HCT116 (cell line): ENCODE results near the gene IGSF21. TPM values are rescaled to one million over a fixed set of nuclear protein-coding genes. Genes with fewer than 3 reads are reported as not detected.

ENCODE experiments used
- ATAC-seq: fragments of 200-7000 bp; cut with Tn5 transposase; 2 replicates; pipeline ENCODE4 v1.9.1; 2020; ENCODE audit warnings: mild to moderate bottlenecking, moderate library complexity
- BruUV-seq: library from RNA; stranded (reverse); fragments of 400-500 nt; replicated peaks from 2 replicates; lab custom pipeline; 2021; lab: Mats Ljungman, UMichigan
- CTCF ChIA-PET: fragments of 300-600 bp; sonication (Branson Sonifier 250); formaldehyde crosslinking; loops from one replicate; lab custom pipeline; 2021; ENCODE audit warnings: antibody characterized with exemption; lab: Charles Lee
- POLR2A ChIA-PET: fragments of 300-600, 350-600 bp; sonication (Branson Sonifier 250); formaldehyde crosslinking; loops from one replicate; lab custom pipeline; 2021; ENCODE audit warnings: antibody characterized with exemption; lab: Charles Lee
- RAD21 ChIA-PET, 2 experiments: fragments of 300-600 bp; sonication (Branson Sonifier 250); formaldehyde crosslinking; loops; one replicate each; lab custom pipeline; 2023; ENCODE audit warnings: low total read pairs in 2 of 2; ENCODE audit not compliant: uncharacterized antibody in 2 of 2, unreplicated experiment in 2 of 2, low non-redundant PET in 1 of 2; lab: Charles Lee
- DNase-seq: peaks from one replicate; pipeline ENCODE4 v3.0.0-alpha.2; 2010; ENCODE audit warnings: low read depth, low spot score
- H2AFZ ChIP-seq: fragments of 200-600 bp; shearing (Covaris generic), sonication (generic); 2 replicates; pipeline ENCODE4 v1.6.1; 2017; ENCODE audit warnings: low read depth, mixed run types, mixed read lengths, antibody characterized with exemption, low read length; ENCODE audit not compliant: poor library complexity, severe bottlenecking
- H3K27ac ChIP-seq: 2 replicates; pipeline ENCODE4 v1.5.1; 2012; ENCODE audit warnings: low read depth, low read length
- H3K27me3 ChIP-seq: fragments of 200-600 bp; sonication (generic); 2 replicates; pipeline ENCODE4 v1.6.1; 2016; ENCODE audit warnings: mixed run types, low read length, mixed read lengths; ENCODE audit not compliant: insufficient read depth
- H3K36me3 ChIP-seq, 2 experiments: fragments of 200-500 bp in 1 of 2; fragments of 200-600 bp in 1 of 2; sonication (Bioruptor generic) in 1 of 2; sonication (generic) in 1 of 2; 2 replicates each; pipeline versions ENCODE4 v1.5.1 to v1.6.1; 2014 to 2016; ENCODE audit warnings: low read length in 2 of 2, inconsistent platforms in 1 of 2, mixed read lengths in 1 of 2, mixed run types in 1 of 2; ENCODE audit not compliant: insufficient read depth in 2 of 2, control insufficient read depth in 1 of 2
- H3K4me1 ChIP-seq, 2 experiments: fragments of 200-600 bp in 1 of 2; sonication (generic) in 1 of 2; 2 replicates each; pipeline versions ENCODE4 v1.5.1 to v1.6.1; 2012 to 2017; ENCODE audit warnings: low read length in 2 of 2, inconsistent platforms in 1 of 2, mild to moderate bottlenecking in 1 of 2, mixed read lengths in 1 of 2, mixed run types in 1 of 2, moderate library complexity in 1 of 2; ENCODE audit not compliant: insufficient read depth in 2 of 2, control insufficient read depth in 1 of 2
- H3K4me2 ChIP-seq: fragments of 200-600 bp; sonication (generic); 2 replicates; pipeline ENCODE4 v1.6.1; 2017; ENCODE audit warnings: mixed run types, low read length, mixed read lengths
- H3K4me3 ChIP-seq, 2 experiments: fragments of 200-600 bp in 1 of 2; sonication (generic) in 1 of 2; replicated peaks in 1 of 2; 2 replicates each; pipeline ENCODE4 v1.5.1; 2011 to 2016; ENCODE audit warnings: low read length in 2 of 2, control low read depth in 1 of 2, low read depth in 1 of 2, mild to moderate bottlenecking in 1 of 2, mixed read lengths in 1 of 2, mixed run types in 1 of 2
- H3K79me2 ChIP-seq: fragments of 200-600 bp; sonication (generic); 2 replicates; pipeline ENCODE4 v1.6.1; 2017; ENCODE audit warnings: mild to moderate bottlenecking, mixed run types, low read length, moderate library complexity, mixed read lengths; ENCODE audit not compliant: insufficient read depth
- H3K9ac ChIP-seq: fragments of 200-600 bp; sonication (generic); 2 replicates; pipeline ENCODE4 v1.6.1; 2016; ENCODE audit warnings: low read length, mixed read lengths
- H3K9me2 ChIP-seq: fragments of 200-600 bp; sonication (generic), shearing (Covaris generic); 2 replicates; pipeline ENCODE4 v1.6.1; 2017; ENCODE audit warnings: mixed run types, mild to moderate bottlenecking, moderate library complexity; ENCODE audit not compliant: insufficient read depth
- H3K9me3 ChIP-seq, 2 experiments: fragments of 200-500 bp in 1 of 2; fragments of 200-600 bp in 1 of 2; sonication (Bioruptor generic) in 1 of 2; sonication (generic) in 1 of 2; 2 replicates each; pipeline ENCODE4 v1.6.1; 2014 to 2017; ENCODE audit warnings: low read length in 2 of 2, mixed read lengths in 2 of 2, inconsistent platforms in 1 of 2, low read depth in 1 of 2, mild to moderate bottlenecking in 1 of 2, mixed run types in 1 of 2, moderate library complexity in 1 of 2; ENCODE audit not compliant: control insufficient read depth in 1 of 2, insufficient read depth in 1 of 2
- H4K20me1 ChIP-seq: fragments of 200-600 bp; sonication (generic), shearing (Covaris generic); 2 replicates; pipeline ENCODE4 v1.6.1; 2017; ENCODE audit warnings: mixed run types, mild to moderate bottlenecking, moderate library complexity; ENCODE audit not compliant: insufficient read depth
- ATF3 ChIP-seq: IDR thresholded peaks from 2 replicates; pipeline ENCODE4 v1.6.1; 2012
- CBX3 ChIP-seq: IDR thresholded peaks from 2 replicates; pipeline ENCODE4 v1.6.1; 2012; ENCODE audit warnings: low read depth
- CEBPB ChIP-seq: IDR thresholded peaks from 2 replicates; pipeline ENCODE4 v1.6.1; 2012; ENCODE audit warnings: low read depth
- CTCF ChIP-seq, 3 experiments: fragments of 200-600 bp in 1 of 3; sonication (generic) in 1 of 3; IDR thresholded peaks in 2 of 3; conservative IDR thresholded peaks in 1 of 3; 2 replicates each; pipeline ENCODE4 v1.5.1; 2012 to 2017; ENCODE audit warnings: low read depth in 2 of 3, low read length in 2 of 3, antibody characterized with exemption in 1 of 3, borderline replicate concordance in 1 of 3, control low read depth in 1 of 3, mild to moderate bottlenecking in 1 of 3, mixed read lengths in 1 of 3, mixed run types in 1 of 3, moderate library complexity in 1 of 3; ENCODE audit not compliant: insufficient read depth in 1 of 3
- FOSL1 ChIP-seq: IDR thresholded peaks from 2 replicates; pipeline ENCODE4 v1.6.1; 2012; ENCODE audit warnings: low read depth
- JUND ChIP-seq: IDR thresholded peaks from 2 replicates; pipeline ENCODE4 v1.6.1; 2012
- POLR2AphosphoS5 ChIP-seq: IDR thresholded peaks from 2 replicates; pipeline ENCODE4 v1.6.1; 2011; ENCODE audit warnings: mild to moderate bottlenecking, low read depth, low read length, moderate library complexity
- RAD21 ChIP-seq: IDR thresholded peaks from 2 replicates; pipeline ENCODE4 v1.6.1; 2012; ENCODE audit warnings: low read depth, mild to moderate bottlenecking
- SIN3A ChIP-seq: IDR thresholded peaks from 2 replicates; pipeline ENCODE4 v1.6.1; 2012; ENCODE audit warnings: low read depth
- SP1 ChIP-seq: IDR thresholded peaks from 2 replicates; pipeline ENCODE4 v1.6.1; 2012; ENCODE audit warnings: low read depth
- SRF ChIP-seq: IDR thresholded peaks from 2 replicates; pipeline ENCODE4 v1.6.1; 2012; ENCODE audit warnings: low read depth
- TCF7L2 ChIP-seq: IDR thresholded peaks from 2 replicates; pipeline ENCODE4 v1.7.0; 2011; ENCODE audit warnings: borderline replicate concordance, inconsistent platforms; ENCODE audit not compliant: insufficient read depth, insufficient read length; ENCODE audit errors: extremely low read depth
- YY1 ChIP-seq: IDR thresholded peaks from 2 replicates; pipeline ENCODE4 v1.6.1; 2011; ENCODE audit warnings: low read length, low read depth, moderate library complexity, mild to moderate bottlenecking; ENCODE audit not compliant: insufficient replicate concordance; ENCODE audit errors: extremely low read depth
- ZBTB33 ChIP-seq: IDR thresholded peaks from 2 replicates; pipeline ENCODE4 v1.6.1; 2011; ENCODE audit warnings: mild to moderate bottlenecking, low read length, moderate library complexity; ENCODE audit not compliant: insufficient replicate concordance; ENCODE audit errors: extremely low read depth
- ZNF274 ChIP-seq: fragments of 200-500 bp; sonication (Bioruptor generic); IDR thresholded peaks from 2 replicates; pipeline ENCODE4 v1.6.1; 2014; ENCODE audit warnings: mild to moderate bottlenecking, low read depth, low read length, inconsistent platforms
- intact Hi-C: fragments of 100-400 bp; cut with micrococcal nuclease; formaldehyde crosslinking; loops from 2 replicates; pipeline ENCODE4 v1.10.0; 2022
- total RNA-seq: library from RNA; stranded (reverse); gene quantifications from one replicate; pipeline ENCODE4 v1.2.1, GENCODE V29; 2021; ENCODE audit not compliant: unreplicated experiment

Gene IGSF21
- total RNA-seq, 1 experiment from 2014 or later, result not detected

- Histone ChIP-seq H3K9me2 (no peaks in the 10 kb centered on the region), H3K36me3 (no peaks in the 10 kb centered on the region), H3K27ac (no peak overlapping the region), H3K4me3 (no peak overlapping the region), H2AFZ (no peak overlapping the region), H3K4me1 (no peaks in the 10 kb centered on the region), H3K9me3 (peaks cover 6 to 14% of the 10 kb centered on the region in 2 experiments; a peak in 3 of 4 replicates), H3K79me2 (no peaks in the 10 kb centered on the region), H3K4me2 (no peak overlapping the region), H4K20me1 (no peaks in the 10 kb centered on the region), H3K27me3 (peaks cover 25% of the 10 kb centered on the region), H3K9ac (no peak overlapping the region)
- DNase-seq (no peak), ATAC-seq (no peak)
- no peak for TF ChIP-seq SP1
- TF ChIP-seq YY1, result no peak
- no peak for TF ChIP-seq POLR2AphosphoS5
- ChIA-PET POLR2A (no interaction called here), CTCF (no interaction called here), RAD21 (no interaction called here)
- intact Hi-C loops, result no loop called here
- no TSS peak for BruUV-seq
These were observed 125.7 kb downstream of the IGSF21 start for GRCh38 chr1:18233176-18233864.

GRCh38 chr1:18234790-18235242, 127.2 kb downstream of the IGSF21 start:
- peak; percentile 99 for ATAC-seq
- intact Hi-C loops, result no loop called here
- Histone ChIP-seq H3K27ac (no peak overlapping the region), H2AFZ (no peak overlapping the region), H3K4me1 (no peaks in the 10 kb centered on the region), H3K4me3 (no peak overlapping the region), H3K9me3 (peaks cover 6 to 14% of the 10 kb centered on the region in 2 experiments; a peak in 3 of 4 replicates), H4K20me1 (no peaks in the 10 kb centered on the region), H3K79me2 (no peaks in the 10 kb centered on the region), H3K36me3 (no peaks in the 10 kb centered on the region), H3K4me2 (no peak overlapping the region), H3K9ac (no peak overlapping the region), H3K9me2 (no peaks in the 10 kb centered on the region), H3K27me3 (peaks cover 36% of the 10 kb centered on the region)
- POLR2A ChIA-PET, result interaction anchor here (0.9 kb wide), 1 partner anchor 12 kb away, joined by 3 read pairs; no protein-coding TSS in a partner anchor
- no TSS peak for BruUV-seq
- peak; percentile 73 for DNase-seq
- RAD21 ChIA-PET, result no interaction called here
- CTCF ChIA-PET, result interaction anchor here (0.6 to 1.6 kb wide), 22 partner anchors 8 to 347 kb away, joined by 3 to 25 read pairs (median 4); no protein-coding TSS in a partner anchor
- TF ChIP-seq TCF7L2, result no peak
- TF ChIP-seq ZNF274, result no peak
- TF ChIP-seq FOSL1, result no peak
- no peak for TF ChIP-seq SRF
- no peak for TF ChIP-seq JUND
- peak; percentile 61 to 92 (median 90) for TF ChIP-seq CTCF (IDR thresholded peaks at IDR 0.05 in 2 of 3, conservative IDR thresholded peaks at IDR 0.05 in 1 of 3; ENCODE audit: borderline replicate concordance in 1 of 3, insufficient read depth in 1 of 3, low read depth in 2 of 3, low read length in 2 of 3)
- TF ChIP-seq RAD21, result peak; percentile 50
- no peak for TF ChIP-seq ZBTB33
- no peak for TF ChIP-seq CEBPB
- TF ChIP-seq CBX3, result 0 out of 2 replicates have a peak, but pooled peaks have one; percentile 16
- TF ChIP-seq SP1, result no peak
- no peak for TF ChIP-seq SIN3A
- no peak for TF ChIP-seq YY1
- no peak for TF ChIP-seq ATF3
